ENCODE results near the gene PNLIP.

DNA sequence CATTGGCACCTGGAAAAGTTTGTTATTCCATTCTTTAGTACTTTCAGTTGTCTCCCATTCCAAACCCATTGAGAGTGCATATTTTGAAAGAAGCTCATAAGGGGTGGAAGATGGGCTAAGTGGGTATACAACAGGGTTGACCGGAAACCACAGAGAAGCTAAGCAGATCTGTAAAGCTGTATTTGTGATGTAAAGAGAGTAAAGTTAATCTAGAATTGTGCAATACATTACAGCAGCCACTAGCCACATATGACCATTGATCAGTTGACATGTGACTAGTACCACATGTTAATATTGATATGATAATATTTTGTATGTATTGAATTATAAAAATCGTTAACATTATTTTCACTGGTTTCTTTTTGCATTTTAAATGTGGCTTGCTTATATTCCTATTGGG is 4.9 kb upstream of the PNLIP start:
- TF ChIP-seq CTCF (IDR thresholded peaks at IDR 0.05) = no peak
- TF ChIP-seq POLR2A (IDR thresholded peaks at IDR 0.05) = no peak
